ENCODE results near the gene KLHL3. TPM values are rescaled to one million over a fixed set of nuclear protein-coding genes. Genes with fewer than 3 reads are reported as not detected.

The KLHL3 gene
- polyA plus RNA-seq, 1 of the 3 experiments (the other 2 are of a cell fraction): 3.8 TPM

DNA sequence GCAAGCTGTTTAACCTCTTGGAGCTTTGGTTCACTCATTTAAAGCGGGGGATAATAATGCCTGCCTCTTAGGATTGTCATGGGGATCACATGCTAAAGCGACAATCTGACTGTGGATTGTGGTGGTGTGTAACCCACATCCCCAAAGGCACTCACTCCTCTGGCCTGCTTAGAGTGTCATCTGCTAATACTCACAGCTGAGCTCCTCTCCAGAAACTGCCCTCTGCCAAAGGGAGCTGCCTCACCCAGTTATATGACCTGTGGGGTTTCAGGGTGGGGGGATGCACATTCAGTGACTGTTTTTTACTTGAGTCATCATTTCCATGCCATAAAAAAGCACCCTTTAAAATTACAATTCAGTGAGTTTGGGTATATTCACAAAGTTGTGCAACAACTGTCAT is 126.8 kb downstream of the KLHL3 start:
- Histone ChIP-seq H3K4me1 (ENCODE audit: control insufficient read depth in 1 of 2, insufficient read depth in 2 of 2, low read depth in 1 of 2, low read length in 1 of 2) (peaks cover 0 to 11% of the 10 kb centered on the region in 2 experiments; a peak in 1 of 4 replicates), H3K27ac (ENCODE audit: low read depth in 2 of 2, low read length in 1 of 2) (no peak overlapping the region), H3K27me3 (ENCODE audit: insufficient read depth) (peaks cover 26% of the 10 kb centered on the region), H4K20me1 (ENCODE audit: insufficient read depth) (no peaks in the 10 kb centered on the region), H3K4me2 (no peak overlapping the region), H3K9ac (no peak overlapping the region), H3K4me3 (ENCODE audit: low read depth in 2 of 2, low read length in 1 of 2) (no peak overlapping the region), H3F3A (replicated peaks; ENCODE audit: insufficient read depth) (no peaks in the 10 kb centered on the region), H3K9me3 (no peaks in the 10 kb centered on the region), H3K9me2 (no peaks in the 10 kb centered on the region), H3K36me3 (replicated peaks in 1 of 2; ENCODE audit: control insufficient read depth in 1 of 2, insufficient read depth in 2 of 2, low read length in 1 of 2) (no peaks in the 10 kb centered on the region), H2AFZ (ENCODE audit: low read depth) (no peak overlapping the region), H3K79me2 (ENCODE audit: insufficient read depth) (no peaks in the 10 kb centered on the region)
- no peak for TF ChIP-seq ELF1 (IDR thresholded peaks at IDR 0.05)
- POLR2A ChIA-PET: no interaction called here
- 80% methylated on average over 1 of the region's 2 CpGs for WGBS (ENCODE audit: low lambda C conversion rate)
- CTCF ChIA-PET: interaction anchor here (0.7 kb wide), 1 partner anchor 134 kb away, joined by 3 read pairs; no protein-coding TSS in a partner anchor
- no peak for DNase-seq

DNA sequence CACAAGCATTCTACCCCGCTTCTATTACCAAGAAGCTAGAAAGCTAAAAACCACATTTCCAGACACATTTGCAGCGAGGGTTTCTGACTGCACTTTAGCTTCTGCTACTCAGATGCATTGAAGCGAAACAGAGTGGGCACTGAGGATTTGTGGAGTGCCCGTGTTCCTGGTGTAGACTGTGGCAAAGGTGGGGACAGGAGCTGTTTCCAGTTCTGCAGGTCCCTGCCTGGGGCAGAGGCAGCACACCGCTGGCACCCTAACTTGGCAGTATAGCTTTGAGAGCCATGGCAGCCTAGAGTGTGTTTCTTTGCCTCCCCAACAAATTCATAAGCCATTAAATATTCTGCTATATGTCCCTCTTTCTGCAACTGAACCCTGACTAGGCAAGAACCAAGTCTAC is 128.1 kb downstream of the KLHL3 start:
- H3K27ac ChIP-seq (ENCODE audit: low read depth in 2 of 2, low read length in 1 of 2): no peak overlapping the region
- no peak for DNase-seq
- H3K9me2 ChIP-seq: no peaks in the 10 kb centered on the region
- H3K9me3 ChIP-seq: no peaks in the 10 kb centered on the region
- TF ChIP-seq RFX5 (IDR thresholded peaks at IDR 0.05; ENCODE audit: low read length) (no peak), SMC3 (IDR thresholded peaks at IDR 0.05; ENCODE audit: low read depth, low read length) (no peak), JUND (IDR thresholded peaks at IDR 0.05) (no peak), FOXM1 (IDR thresholded peaks at IDR 0.05; ENCODE audit: low read depth) (no peak)
- TF ChIP-seq, protein P1, sequence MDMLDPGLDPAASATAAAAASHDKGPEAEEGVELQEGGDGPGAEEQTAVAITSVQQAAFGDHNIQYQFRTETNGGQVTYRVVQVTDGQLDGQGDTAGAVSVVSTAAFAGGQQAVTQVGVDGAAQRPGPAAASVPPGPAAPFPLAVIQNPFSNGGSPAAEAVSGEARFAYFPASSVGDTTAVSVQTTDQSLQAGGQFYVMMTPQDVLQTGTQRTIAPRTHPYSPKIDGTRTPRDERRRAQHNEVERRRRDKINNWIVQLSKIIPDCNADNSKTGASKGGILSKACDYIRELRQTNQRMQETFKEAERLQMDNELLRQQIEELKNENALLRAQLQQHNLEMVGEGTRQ (IDR thresholded peaks at IDR 0.05; ENCODE audit: borderline replicate concordance, low read depth, low read length): no peak
- no peak overlapping the region for H3K9ac ChIP-seq
- H3K4me2 ChIP-seq: no peak overlapping the region
- H3K36me3 ChIP-seq (replicated peaks in 1 of 2; ENCODE audit: control insufficient read depth in 1 of 2, insufficient read depth in 2 of 2, low read length in 1 of 2): no peaks in the 10 kb centered on the region
- H3K4me1 ChIP-seq (ENCODE audit: control insufficient read depth in 1 of 2, insufficient read depth in 2 of 2, low read depth in 1 of 2, low read length in 1 of 2): peaks cover 0 to 16% of the 10 kb centered on the region in 2 experiments; a peak in 2 of 4 replicates
- ChIA-PET POLR2A (no interaction called here), CTCF (interaction anchor here (0.9 to 1.4 kb wide), 5 partner anchors 22 to 262 kb away, joined by 3 read pairs; partner anchors contain the start of gene KLHL3)
- H3F3A ChIP-seq (replicated peaks; ENCODE audit: insufficient read depth): no peaks in the 10 kb centered on the region
- H3K79me2 ChIP-seq (ENCODE audit: insufficient read depth): no peaks in the 10 kb centered on the region
- no peaks in the 10 kb centered on the region for H4K20me1 ChIP-seq (ENCODE audit: insufficient read depth)
- H2AFZ ChIP-seq (ENCODE audit: low read depth): no peak overlapping the region
- H3K4me3 ChIP-seq (ENCODE audit: low read depth in 2 of 2, low read length in 1 of 2): no peak overlapping the region
- WGBS (ENCODE audit: low lambda C conversion rate): 38% methylated on average over 4 of the region's 5 CpGs
- peaks cover 26% of the 10 kb centered on the region for H3K27me3 ChIP-seq (ENCODE audit: insufficient read depth)

DNA sequence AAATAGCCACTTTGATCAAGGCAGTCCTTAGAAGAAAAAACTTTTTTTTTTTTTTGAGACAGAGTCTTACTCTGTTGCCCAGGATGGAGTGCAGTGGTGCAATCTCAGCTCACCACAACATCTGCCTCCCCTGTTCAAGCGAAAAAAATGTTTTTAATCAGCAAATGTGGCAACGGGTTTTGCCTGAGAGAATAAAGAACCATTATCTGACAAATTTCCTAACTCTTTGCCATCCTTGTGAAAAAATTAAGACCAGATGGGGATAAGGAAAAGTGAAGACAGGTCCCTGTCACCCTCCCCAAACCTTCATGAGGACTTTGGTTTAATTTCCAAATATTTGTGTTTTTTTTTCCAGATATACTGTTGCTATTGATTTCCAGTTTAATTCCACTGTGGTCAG is 129.5 kb downstream of the KLHL3 start:
- Histone ChIP-seq H3K27ac (ENCODE audit: low read depth in 2 of 2, low read length in 1 of 2) (no peak overlapping the region), H3K9me3 (no peaks in the 10 kb centered on the region), H3K79me2 (ENCODE audit: insufficient read depth) (no peaks in the 10 kb centered on the region), H3F3A (replicated peaks; ENCODE audit: insufficient read depth) (no peaks in the 10 kb centered on the region), H3K27me3 (ENCODE audit: insufficient read depth) (peaks cover 34% of the 10 kb centered on the region), H3K4me2 (no peak overlapping the region), H3K4me1 (ENCODE audit: control insufficient read depth in 1 of 2, insufficient read depth in 2 of 2, low read depth in 1 of 2, low read length in 1 of 2) (peaks cover 0 to 24% of the 10 kb centered on the region in 2 experiments; a peak in 2 of 4 replicates), H3K9ac (no peak overlapping the region), H3K9me2 (no peaks in the 10 kb centered on the region), H2AFZ (ENCODE audit: low read depth) (no peak overlapping the region), H4K20me1 (ENCODE audit: insufficient read depth) (no peaks in the 10 kb centered on the region), H3K36me3 (replicated peaks in 1 of 2; ENCODE audit: control insufficient read depth in 1 of 2, insufficient read depth in 2 of 2, low read length in 1 of 2) (no peaks in the 10 kb centered on the region), H3K4me3 (ENCODE audit: low read depth in 2 of 2, low read length in 1 of 2) (no peak overlapping the region)
- TF ChIP-seq MXI1 (IDR thresholded peaks at IDR 0.05; ENCODE audit: low read depth, low read length) (no peak), GATA2 (CRISPR knock-in tag; IDR thresholded peaks at IDR 0.05) (no peak), JUND (IDR thresholded peaks at IDR 0.05) (no peak), SMC3 (IDR thresholded peaks at IDR 0.05; ENCODE audit: low read depth, low read length) (no peak), TCF12 (IDR thresholded peaks at IDR 0.05) (no peak), RXRA (IDR thresholded peaks at IDR 0.05; ENCODE audit: borderline replicate concordance, low read depth) (no peak), NRF1 (IDR thresholded peaks at IDR 0.05; ENCODE audit: low read depth, low read length) (no peak), FOXJ3 (CRISPR knock-in tag; IDR thresholded peaks at IDR 0.05) (no peak), EZH2phosphoT487 (IDR thresholded peaks at IDR 0.05; ENCODE audit: borderline replicate concordance, low read depth) (no peak), EP300 (IDR thresholded peaks at IDR 0.05; ENCODE audit: borderline replicate concordance in 1 of 2, low read depth in 1 of 2, low read length in 1 of 2) (no peak), FOSL2 (IDR thresholded peaks at IDR 0.05; ENCODE audit: borderline replicate concordance, low read depth) (no peak), CHD2 (IDR thresholded peaks at IDR 0.05; ENCODE audit: low read length, partially characterized antibody) (no peak), ELF1 (IDR thresholded peaks at IDR 0.05) (no peak)
- TF ChIP-seq, protein P2, sequence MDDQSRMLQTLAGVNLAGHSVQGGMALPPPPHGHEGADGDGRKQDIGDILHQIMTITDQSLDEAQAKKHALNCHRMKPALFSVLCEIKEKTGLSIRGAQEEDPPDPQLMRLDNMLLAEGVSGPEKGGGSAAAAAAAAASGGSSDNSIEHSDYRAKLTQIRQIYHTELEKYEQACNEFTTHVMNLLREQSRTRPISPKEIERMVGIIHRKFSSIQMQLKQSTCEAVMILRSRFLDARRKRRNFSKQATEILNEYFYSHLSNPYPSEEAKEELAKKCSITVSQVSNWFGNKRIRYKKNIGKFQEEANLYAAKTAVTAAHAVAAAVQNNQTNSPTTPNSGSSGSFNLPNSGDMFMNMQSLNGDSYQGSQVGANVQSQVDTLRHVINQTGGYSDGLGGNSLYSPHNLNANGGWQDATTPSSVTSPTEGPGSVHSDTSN (IDR thresholded peaks at IDR 0.05): no peak
- TF ChIP-seq, protein P1 (IDR thresholded peaks at IDR 0.05; ENCODE audit: borderline replicate concordance, low read depth, low read length): no peak
- TF ChIP-seq, protein P3, sequence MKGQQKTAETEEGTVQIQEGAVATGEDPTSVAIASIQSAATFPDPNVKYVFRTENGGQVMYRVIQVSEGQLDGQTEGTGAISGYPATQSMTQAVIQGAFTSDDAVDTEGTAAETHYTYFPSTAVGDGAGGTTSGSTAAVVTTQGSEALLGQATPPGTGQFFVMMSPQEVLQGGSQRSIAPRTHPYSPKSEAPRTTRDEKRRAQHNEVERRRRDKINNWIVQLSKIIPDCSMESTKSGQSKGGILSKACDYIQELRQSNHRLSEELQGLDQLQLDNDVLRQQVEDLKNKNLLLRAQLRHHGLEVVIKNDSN (IDR thresholded peaks at IDR 0.05; ENCODE audit: borderline replicate concordance, low read depth): no peak
- 37% methylated on average over 2 of the region's 2 CpGs for WGBS (ENCODE audit: low lambda C conversion rate)
- POLR2A ChIA-PET: no interaction called here
- CTCF ChIA-PET: interaction anchor here (1.5 to 3.7 kb wide), 3 partner anchors 9 to 231 kb away, joined by 3 to 13 read pairs (median 4); no protein-coding TSS in a partner anchor
- DNase-seq: no peak
